K562 (cell line): Measurements from ENCODE around the gene HNF4A. TPM values are rescaled to one million over a fixed set of nuclear protein-coding genes. Genes with fewer than 3 reads are reported as not detected.
A peak's percentile ranks its signal among the peaks of the same experiment; 100 is the strongest.

Source experiments
- ATF3 ChIP-seq, 2 experiments: fragments of 450-650 bp in 1 of 2; sonication (generic) in 1 of 2; formaldehyde crosslinking in 1 of 2; IDR thresholded peaks in 1 of 2; conservative IDR thresholded peaks in 1 of 2; 2 replicates each; pipeline versions ENCODE4 v1.6.1 to v1.8.1; 2016 to 2023; ENCODE audit warnings: mild to moderate bottlenecking in 2 of 2, moderate library complexity in 2 of 2, inconsistent platforms in 1 of 2, missing genetic modification reagents in 1 of 2
- BHLHE40 ChIP-seq: IDR thresholded peaks from 2 replicates; pipeline ENCODE4 v1.6.1; 2011; ENCODE audit warnings: low read length, improper control_type of control experiment
- CBX3 ChIP-seq, 2 experiments: IDR thresholded peaks; 1 replicate in 1 of 2; 2 replicates in 1 of 2; pipeline ENCODE4 v1.6.1; 2012; ENCODE audit warnings: inconsistent platforms in 2 of 2, low read length in 2 of 2, borderline replicate concordance in 1 of 2, control low read depth in 1 of 2
- CC2D1A ChIP-seq: fragments of 450-650 bp; IDR thresholded peaks from 2 replicates; pipeline ENCODE4 v1.6.1; 2017; ENCODE audit warnings: mild to moderate bottlenecking
- CEBPG ChIP-seq, 3 experiments: fragments of 200-800 bp in 1 of 3; sonication (Bioruptor generic) in 1 of 3; sonication (generic) in 1 of 3; formaldehyde crosslinking in 1 of 3; IDR thresholded peaks in 2 of 3; conservative IDR thresholded peaks in 1 of 3; 2 replicates each; pipeline versions ENCODE4 v1.6.1 to v1.8.0; 2016 to 2022; ENCODE audit warnings: missing compliant biosample characterization in 2 of 3, missing genetic modification characterization in 2 of 3, mild to moderate bottlenecking in 1 of 3, missing genetic modification reagents in 1 of 3
- CREB3 ChIP-seq: fragments of 450-650 bp; conservative IDR thresholded peaks from 2 replicates; pipeline ENCODE4 v1.6.1; 2016; ENCODE audit warnings: missing genetic modification characterization, low read depth, mild to moderate bottlenecking, missing compliant biosample characterization, moderate library complexity
- DIDO1 ChIP-seq: fragments of 450-650 bp; IDR thresholded peaks from 2 replicates; pipeline ENCODE4 v1.6.1; 2016; ENCODE audit warnings: low read depth, missing biosample characterization, missing genetic modification characterization
- E4F1 ChIP-seq: fragments of 250-450 bp; sonication (Bioruptor Pico); IDR thresholded peaks from 2 replicates; pipeline ENCODE4 v1.5.0; 2021; ENCODE audit warnings: mild to moderate bottlenecking, borderline replicate concordance
- EZH2 ChIP-seq: IDR thresholded peaks from 2 replicates; pipeline ENCODE4 v1.6.1; 2012; ENCODE audit warnings: low read depth, mild to moderate bottlenecking, inconsistent platforms, low read length, borderline replicate concordance
- FOSL1 ChIP-seq: fragments of 200-800 bp; sonication (Bioruptor generic); conservative IDR thresholded peaks from 2 replicates; pipeline ENCODE4 v1.6.1; 2016; ENCODE audit warnings: missing genetic modification characterization, missing compliant biosample characterization
- HNRNPL ChIP-seq: fragments of 200-400 bp; formaldehyde crosslinking; IDR thresholded peaks from 2 replicates; pipeline ENCODE4 v1.6.1; 2017; ENCODE audit warnings: low read depth, mild to moderate bottlenecking, low read length
- HNRNPLL ChIP-seq: fragments of 200-400 bp; formaldehyde crosslinking; IDR thresholded peaks from 2 replicates; pipeline ENCODE4 v1.6.1; 2017; ENCODE audit warnings: low read length, low read depth, mild to moderate bottlenecking; ENCODE audit not compliant: poor library complexity, severe bottlenecking
- KLF16 ChIP-seq: IDR thresholded peaks from 2 replicates; pipeline ENCODE4 v1.6.1; 2016; ENCODE audit warnings: antibody characterized with exemption
- NR2C2 ChIP-seq, 2 experiments: fragments of 200-800 bp in 1 of 2; sonication (Bioruptor generic) in 1 of 2; sonication (generic) in 1 of 2; formaldehyde crosslinking in 1 of 2; IDR thresholded peaks; 2 replicates each; pipeline versions ENCODE4 v1.6.1 to v1.8.0; 2016 to 2022; ENCODE audit warnings: mild to moderate bottlenecking in 1 of 2, missing compliant biosample characterization in 1 of 2, missing genetic modification characterization in 1 of 2, missing genetic modification reagents in 1 of 2
- PRPF4 ChIP-seq: fragments of 200-400 bp; formaldehyde crosslinking; IDR thresholded peaks from one replicate; pipeline ENCODE4 v1.6.1; 2017; ENCODE audit warnings: low read length, low read depth, mild to moderate bottlenecking; ENCODE audit not compliant: insufficient read depth, poor library complexity, severe bottlenecking
- PTBP1 ChIP-seq: fragments of 200-400 bp; formaldehyde crosslinking; IDR thresholded peaks from 2 replicates; pipeline ENCODE4 v1.6.1; 2017; ENCODE audit warnings: low read depth, low read length
- ZFP30 ChIP-seq: fragments of 250-450 bp; sonication (Bioruptor Pico); IDR thresholded peaks from 2 replicates; pipeline ENCODE4 v1.8.0; 2022; ENCODE audit warnings: moderate library complexity, mild to moderate bottlenecking, inconsistent platforms, borderline replicate concordance
- polyA plus RNA-seq, 8 experiments: library from polyadenylated mRNA; depleted of rRNA in 4 of 8; stranded (reverse) in 5 of 8; unstranded in 3 of 8; fragments of >200 nt; fragmentation: Nextera tagmentation in 2 of 8; fragmentation: Illumina TruSeq in 1 of 8; extraction: Ambion mirVana in 2 of 8; extraction: Trizol in 1 of 8; gene quantifications; 2 replicates each; pipeline versions ENCODE4 v1.2.1 to v1.2.3, GENCODE V29; 2011 to 2014; ENCODE audit warnings: inconsistent platforms in 1 of 8, missing spikeins in 1 of 8
- total RNA-seq, 7 experiments: library from RNA; depleted of rRNA in 6 of 7; stranded (reverse); fragments of >200 nt in 6 of 7; fragmentation: Illumina TruSeq in 2 of 7; extraction: Trizol in 2 of 7; gene quantifications; 2 replicates each; pipeline versions ENCODE4 v1.2.1 to v1.2.3, GENCODE V29; 2011 to 2021; ENCODE audit warnings: low replicate concordance in 1 of 7

The HNF4A gene
- total and polyA plus RNA-seq, 9 of the 15 experiments (the other 6 are each of a cell fraction or from before 2014, with no cell fraction given) = 0.03 to 0.27 (median 0.08) TPM; not detected in 5

GRCh38 chr20:44384423-44385027 is 29.0 kb downstream of the HNF4A start (continued):
- TF ChIP-seq NR2C2 (CRISPR knock-in tag; IDR thresholded peaks at IDR 0.05) (no peak), NR2C2 (tag; IDR thresholded peaks at IDR 0.05) (no peak), E4F1 (CRISPR knock-in tag) (no peak), CEBPG (CRISPR knock-in tag; IDR thresholded peaks at IDR 0.05) (no peak), CEBPG (tag; conservative IDR thresholded peaks at IDR 0.05 in 1 of 2, IDR thresholded peaks at IDR 0.05 in 1 of 2) (no peak), HNRNPL (no peak), BHLHE40 (no peak), HNRNPLL (no peak), KLF16 (0 out of 2 replicates have a peak, but pooled peaks have one; percentile 36), ATF3 (IDR thresholded peaks at IDR 0.05) (peak; percentile 46; the same call in 1 of the 2 replicates), ATF3 (CRISPR knock-in tag; conservative IDR thresholded peaks at IDR 0.05) (no peak), CBX3 (IDR thresholded peaks at IDR 0.05; ENCODE audit: borderline replicate concordance in 1 of 2, low read length in 2 of 2) (no peak), ZFP30 (CRISPR knock-in tag) (no peak), PTBP1 (no peak), DIDO1 (tag) (no peak), FOSL1 (tag) (peak; percentile 47), PRPF4 (no peak), EZH2 (no peak), CC2D1A (no peak), CREB3 (tag) (no peak)
